HG03571 (cell line): ENCODE measurements around the gene AVPI1.
A peak's percentile ranks its signal among the peaks of the same experiment; 100 is the strongest.
"Not testable (repeated sequence)": the region's sequence is repeated elsewhere in the genome, so short reads cannot be mapped to it uniquely, and the experiment has no call there.

Experiments
- ATAC-seq: cut with Tn5 transposase; IDR thresholded peaks from one replicate; pipeline ENCODE4 v1.9.1; 2021; ENCODE audit not compliant: unreplicated experiment

The AVPI1 gene

GRCh38 chr10:97640868-97641811, 45.9 kb downstream of the AVPI1 start:
- peak; percentile 19 for ATAC-seq

GRCh38 chr10:97640174-97640867, 46.7 kb downstream of the AVPI1 start, which contains the start of gene PI4K2A:
Gene PI4K2A, plus strand, starts transcription at chr10:97640671. Its CDS starts 72 bp downstream, at chr10:97640743.
- peak; percentile 98 for ATAC-seq

- ATAC-seq = not testable (repeated sequence)
These were observed 48.0 kb downstream of the AVPI1 start for GRCh38 chr10:97639090-97639489.

- no peak for ATAC-seq
These were observed 51.5 kb downstream of the AVPI1 start for GRCh38 chr10:97635577-97635976.

- ATAC-seq = no peak
These were observed 53.1 kb downstream of the AVPI1 start for GRCh38 chr10:97633921-97634320.

- ATAC-seq = peak; percentile 98
These were observed 53.8 kb downstream of the AVPI1 start, which contains the start of gene MORN4 for GRCh38 chr10:97632949-97633884. Gene MORN4, minus strand, starts transcription at chr10:97633500. Its CDS starts 13,847 bp downstream, at chr10:97619653.

- ATAC-seq = no peak
These were observed 55.9 kb downstream of the AVPI1 start for GRCh38 chr10:97631098-97631497.

- ATAC-seq = no peak
These were observed 57.8 kb downstream of the AVPI1 start for GRCh38 chr10:97629289-97629688.

- no peak for ATAC-seq
These were observed 58.8 kb downstream of the AVPI1 start for GRCh38 chr10:97628228-97628627.

GRCh38 chr10:97627731-97628130, 59.3 kb downstream of the AVPI1 start:
- ATAC-seq = no peak
